ENCODE results near the gene DCANP1.

The DCANP1 gene

GRCh38 chr5:135417083-135417482 is 30.1 kb downstream of the DCANP1 start:
- DNase-seq = no peak

- no peak for DNase-seq
Measured at GRCh38 chr5:135405082-135405481, 42.1 kb downstream of the DCANP1 start.

- no peak for DNase-seq
Measured at GRCh38 chr5:135402031-135402430, 45.1 kb downstream of the DCANP1 start.

GRCh38 chr5:135400866-135401265 is 46.3 kb downstream of the DCANP1 start:
- no peak for DNase-seq

- DNase-seq = no peak
Measured at GRCh38 chr5:135399794-135400542, 47.2 kb downstream of the DCANP1 start.

GRCh38 chr5:135398855-135399793 is 48.0 kb downstream of the DCANP1 start, which contains the start of gene MACROH2A1:
MACROH2A1 (minus strand) TSS chr5:135399231; CDS start chr5:135389093, 10,138 bp downstream.
- DNase-seq = peak; percentile 37 to 72

- DNase-seq = no peak
Measured at GRCh38 chr5:135398160-135398854, 48.8 kb downstream of the DCANP1 start.

GRCh38 chr5:135397084-135397483 is 50.1 kb downstream of the DCANP1 start:
- no peak for DNase-seq

- DNase-seq = no peak
Measured at GRCh38 chr5:135396459-135397055, 50.6 kb downstream of the DCANP1 start.

- no peak for DNase-seq
Measured at GRCh38 chr5:135395866-135396265, 51.3 kb downstream of the DCANP1 start.

- no peak for DNase-seq
Measured at GRCh38 chr5:135395451-135395850, 51.7 kb downstream of the DCANP1 start.

Data from bone marrow (tissue), 2 donors.